ENCODE measurements around the gene VIPR1.
"Not testable (repeated sequence)": the region's sequence is repeated elsewhere in the genome, so short reads cannot be mapped to it uniquely, and the experiment has no call there.

VIPR1 gene

DNA sequence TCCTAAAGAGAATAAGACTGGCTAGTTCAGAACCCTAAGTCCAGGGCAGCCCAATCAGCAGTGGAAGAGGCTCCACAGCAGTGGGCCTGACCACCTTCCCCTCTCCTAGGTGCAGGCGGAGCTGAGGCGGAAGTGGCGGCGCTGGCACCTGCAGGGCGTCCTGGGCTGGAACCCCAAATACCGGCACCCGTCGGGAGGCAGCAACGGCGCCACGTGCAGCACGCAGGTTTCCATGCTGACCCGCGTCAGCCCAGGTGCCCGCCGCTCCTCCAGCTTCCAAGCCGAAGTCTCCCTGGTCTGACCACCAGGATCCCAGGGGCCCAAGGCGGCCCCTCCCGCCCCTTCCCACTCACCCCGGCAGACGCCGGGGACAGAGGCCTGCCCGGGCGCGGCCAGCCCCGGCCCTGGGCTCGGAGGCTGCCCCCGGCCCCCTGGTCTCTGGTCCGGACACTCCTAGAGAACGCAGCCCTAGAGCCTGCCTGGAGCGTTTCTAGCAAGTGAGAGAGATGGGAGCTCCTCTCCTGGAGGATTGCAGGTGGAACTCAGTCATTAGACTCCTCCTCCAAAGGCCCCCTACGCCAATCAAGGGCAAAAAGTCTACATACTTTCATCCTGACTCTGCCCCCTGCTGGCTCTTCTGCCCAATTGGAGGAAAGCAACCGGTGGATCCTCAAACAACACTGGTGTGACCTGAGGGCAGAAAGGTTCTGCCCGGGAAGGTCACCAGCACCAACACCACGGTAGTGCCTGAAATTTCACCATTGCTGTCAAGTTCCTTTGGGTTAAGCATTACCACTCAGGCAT is 33.7 kb downstream of the VIPR1 start:
- peak; percentile 26 for DNase-seq

DNA sequence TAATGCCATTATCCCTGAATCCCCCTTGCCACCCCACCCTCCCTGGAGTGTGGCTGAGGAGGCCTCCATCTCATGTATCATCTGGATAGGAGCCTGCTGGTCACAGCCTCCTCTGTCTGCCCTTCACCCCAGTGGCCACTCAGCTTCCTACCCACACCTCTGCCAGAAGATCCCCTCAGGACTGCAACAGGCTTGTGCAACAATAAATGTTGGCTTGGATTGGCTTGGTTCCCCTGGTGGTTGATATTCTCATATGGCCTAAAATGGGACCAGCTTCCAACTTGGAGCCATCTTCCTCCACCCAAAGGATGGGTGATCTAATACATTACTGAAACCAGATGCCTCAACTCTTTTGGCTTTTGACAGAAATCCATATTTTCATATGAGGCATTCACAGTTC is 34.9 kb downstream of the VIPR1 start:
- DNase-seq = no peak

DNA sequence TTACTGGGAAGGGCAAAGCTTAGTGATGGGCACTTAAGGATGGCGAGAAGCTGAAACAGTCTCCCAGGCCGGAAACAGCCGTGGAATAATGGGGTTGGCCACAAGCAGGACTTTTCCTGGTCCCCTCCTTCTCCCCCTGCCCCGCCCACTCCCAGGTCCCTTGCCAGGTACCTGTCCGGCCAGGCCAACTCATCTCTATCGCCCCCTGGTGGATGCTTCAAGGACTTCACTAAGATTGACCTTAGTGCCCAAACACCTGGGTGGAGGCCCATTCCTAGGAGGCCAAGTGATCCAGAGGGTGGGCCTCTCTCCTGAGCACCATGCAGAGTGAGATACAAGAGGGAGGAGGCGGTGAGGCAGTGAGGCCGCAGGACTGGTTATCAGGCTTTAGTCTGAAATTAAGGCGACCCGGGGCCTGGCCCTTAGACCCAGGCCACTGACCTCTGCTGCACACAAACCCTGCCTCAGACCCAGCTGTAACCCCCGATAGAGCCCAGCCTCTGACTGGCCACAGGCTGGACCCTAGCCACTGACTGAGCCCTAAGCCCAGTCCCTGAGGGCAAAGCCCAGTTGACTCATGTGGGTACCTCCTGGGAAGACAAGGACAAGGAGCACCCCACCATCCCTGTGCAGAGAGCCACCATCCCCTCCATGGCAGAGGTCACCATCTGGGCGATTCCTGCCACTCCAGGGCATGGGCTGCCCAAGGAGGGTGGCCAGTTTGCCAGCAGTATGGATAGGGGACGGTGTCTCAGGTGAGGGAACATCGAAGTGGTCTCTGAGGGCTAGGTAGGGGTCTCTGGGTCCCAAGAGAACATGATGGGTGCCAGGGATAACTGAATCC is 37.6 kb downstream of the VIPR1 start:
- peak; percentile 47 for DNase-seq

DNA sequence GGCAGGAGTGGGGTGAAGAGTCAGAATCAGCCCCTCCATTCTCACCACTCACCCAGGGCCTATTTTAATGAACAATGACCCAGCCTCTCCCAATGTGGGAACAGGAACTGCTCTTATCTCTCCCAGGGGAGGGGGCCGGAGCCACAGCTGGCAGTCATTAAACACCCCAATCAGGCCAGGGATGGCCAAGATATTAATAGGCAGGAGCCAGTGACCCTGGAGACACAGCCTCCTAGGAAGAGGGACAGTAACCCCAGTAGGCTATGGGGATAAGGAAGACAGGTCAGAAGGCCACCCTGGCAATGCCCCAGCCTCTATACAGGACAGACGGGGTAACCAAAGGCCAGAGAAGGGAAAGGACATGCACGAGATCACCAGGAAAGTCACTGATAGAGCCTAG is 38.6 kb downstream of the VIPR1 start:
- DNase-seq = no peak

DNA sequence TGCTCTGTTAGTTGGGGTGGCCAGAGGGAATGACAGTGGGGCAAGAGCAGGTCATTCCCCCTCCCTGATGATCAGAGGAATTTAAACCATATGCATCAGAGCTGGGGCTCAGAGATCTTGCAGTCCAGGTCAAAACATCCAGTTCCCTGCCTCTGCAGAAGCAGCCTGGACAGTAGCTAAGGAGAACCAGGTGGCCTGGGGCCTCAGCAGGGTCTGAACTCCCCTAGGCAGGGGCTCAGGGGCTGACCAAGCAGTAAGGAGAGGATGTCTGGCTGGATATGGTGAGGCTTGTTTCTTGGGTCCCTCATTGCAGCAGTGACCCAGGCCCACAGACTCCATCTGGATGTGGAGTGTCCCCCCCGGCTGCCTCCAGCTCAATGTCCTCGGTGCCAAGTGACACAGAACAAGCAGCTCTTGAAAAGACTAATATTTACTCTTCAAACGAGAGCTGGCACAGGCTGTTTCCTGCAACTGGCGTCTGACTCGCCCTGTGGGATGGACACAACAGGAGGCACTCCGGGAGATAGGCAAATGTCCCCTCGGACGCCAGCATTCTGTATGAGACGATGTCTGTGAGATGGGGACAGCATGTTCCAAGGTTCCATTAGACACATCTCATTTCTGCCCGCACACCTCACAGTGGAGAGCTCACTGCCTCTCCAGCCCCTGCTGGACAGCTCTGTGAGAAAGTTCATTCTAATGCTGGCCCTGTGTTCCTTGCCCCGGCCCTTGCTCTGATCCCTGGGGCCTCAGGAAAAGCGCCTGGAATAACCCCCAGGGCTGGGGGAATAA is 42.2 kb downstream of the VIPR1 start:
- no peak for DNase-seq

DNA sequence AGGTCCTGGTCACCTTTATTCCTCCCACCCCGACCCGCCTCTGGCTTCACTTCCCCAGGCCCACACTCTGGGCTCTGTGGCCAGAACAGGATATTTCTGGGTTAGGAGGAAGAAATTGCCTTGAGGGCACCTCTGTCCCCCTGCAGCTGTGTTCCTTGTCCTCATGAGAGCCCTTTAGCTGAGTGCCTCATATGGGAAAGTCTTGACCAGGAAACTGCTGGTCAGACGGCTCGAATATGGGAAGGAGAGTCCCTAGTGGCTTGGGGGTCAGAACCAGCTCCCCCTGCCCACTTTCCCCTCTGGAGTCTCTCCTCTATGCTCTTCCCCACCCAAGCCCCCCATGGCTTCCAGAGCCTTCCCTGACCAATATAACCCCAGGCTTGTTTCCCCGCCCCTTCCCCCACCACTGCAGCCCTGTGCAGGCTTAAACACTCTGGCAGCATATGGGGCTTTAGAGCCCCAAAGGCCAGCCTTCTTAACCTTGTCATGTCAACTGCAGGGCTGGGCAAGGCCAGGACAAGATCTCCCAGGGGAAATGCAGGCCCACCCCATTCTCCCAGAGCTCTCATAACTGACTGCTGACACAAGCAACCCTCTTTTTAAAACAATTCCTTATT is 42.9 kb downstream of the VIPR1 start:
- DNase-seq = no peak

DNA sequence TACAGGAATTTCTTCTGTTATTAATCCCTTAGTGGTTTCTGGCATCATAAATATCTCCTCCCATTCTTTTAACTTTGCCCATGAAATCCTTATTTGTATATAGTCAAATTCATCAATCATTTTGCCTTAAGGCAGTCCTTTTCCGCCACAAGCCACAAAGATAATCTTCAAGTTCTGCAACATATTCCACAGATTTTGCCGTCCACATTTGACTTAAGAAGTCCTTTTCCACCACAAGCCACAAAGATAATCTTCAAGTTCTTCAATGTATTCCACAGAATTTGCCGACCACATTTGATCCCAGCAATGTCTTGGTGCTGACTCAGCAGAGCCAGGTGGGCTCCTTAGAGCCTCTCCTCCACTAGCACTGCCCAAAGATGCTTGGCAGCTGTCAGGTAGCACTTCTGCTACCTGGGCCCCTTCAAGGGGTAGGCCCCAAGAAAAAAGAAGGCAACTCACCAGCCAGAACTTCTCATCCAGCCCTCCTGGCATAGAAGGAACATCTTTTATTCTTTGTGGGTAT is 44.3 kb downstream of the VIPR1 start:
- DNase-seq = no peak

DNA sequence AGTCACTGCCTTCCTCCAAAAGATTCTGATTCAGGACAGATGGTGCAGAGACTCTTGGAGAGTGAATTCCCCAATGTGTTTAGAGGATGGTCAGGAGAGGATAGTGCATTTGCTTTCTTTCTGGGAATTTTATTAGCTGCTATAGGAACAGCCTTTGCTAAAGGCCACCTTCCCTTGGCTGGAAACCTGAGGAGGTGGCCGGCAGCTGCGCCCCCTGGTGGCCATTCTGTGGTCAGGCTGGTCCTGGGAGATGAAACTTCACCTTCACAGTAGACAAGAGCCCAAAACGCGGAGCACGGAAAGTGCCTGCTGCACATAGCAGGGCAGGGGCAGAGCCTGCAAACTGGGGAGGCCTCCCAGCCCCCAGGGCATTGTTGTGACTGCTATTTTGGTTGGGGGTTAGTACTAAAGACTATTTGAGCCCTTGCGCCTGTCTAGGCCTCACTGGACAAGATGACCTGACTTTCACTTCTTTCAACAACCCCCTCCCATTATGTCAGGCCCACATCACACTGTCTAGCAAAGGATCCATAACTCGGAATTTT is 45.0 kb downstream of the VIPR1 start:
- DNase-seq = peak; percentile 57

DNA sequence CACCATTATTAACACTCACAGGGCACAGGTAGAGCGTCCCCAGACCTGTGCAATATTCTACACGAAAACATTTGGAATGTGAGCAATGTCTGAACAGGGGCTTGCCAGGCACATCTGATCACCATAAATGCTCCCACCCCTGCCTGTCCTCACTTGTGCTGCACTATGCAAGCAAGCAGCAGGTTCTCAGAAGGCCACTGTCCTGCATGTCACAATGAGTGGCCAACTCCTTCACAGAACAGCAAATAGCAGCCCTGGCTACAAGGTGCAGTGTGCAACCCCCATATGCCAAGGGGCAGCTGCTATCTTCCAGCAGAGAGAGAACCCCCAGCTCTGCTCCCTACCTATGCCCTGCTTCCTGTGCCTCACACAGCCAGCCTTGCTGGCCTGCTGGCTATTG is 46.7 kb downstream of the VIPR1 start:
- DNase-seq = no peak

DNA sequence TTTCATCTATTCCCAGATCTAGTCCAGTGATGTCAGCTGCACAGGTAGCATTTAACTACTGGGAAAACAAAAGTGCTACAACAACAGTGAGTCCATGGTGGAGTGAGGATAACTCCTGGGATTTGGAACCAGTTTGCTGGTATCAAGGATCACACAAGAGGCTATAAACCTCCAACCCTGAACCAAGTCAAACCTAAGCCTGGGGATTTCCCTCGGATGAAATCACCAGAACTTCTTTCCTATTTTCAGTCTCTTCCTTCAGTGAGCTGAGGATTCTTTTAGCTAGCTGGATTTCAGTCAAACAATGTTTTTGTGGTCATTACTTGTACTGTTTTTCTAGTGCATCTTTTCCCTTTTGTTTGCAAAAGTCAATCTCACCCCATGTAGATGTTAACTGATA is 47.8 kb downstream of the VIPR1 start:
- DNase-seq = no peak

DNA sequence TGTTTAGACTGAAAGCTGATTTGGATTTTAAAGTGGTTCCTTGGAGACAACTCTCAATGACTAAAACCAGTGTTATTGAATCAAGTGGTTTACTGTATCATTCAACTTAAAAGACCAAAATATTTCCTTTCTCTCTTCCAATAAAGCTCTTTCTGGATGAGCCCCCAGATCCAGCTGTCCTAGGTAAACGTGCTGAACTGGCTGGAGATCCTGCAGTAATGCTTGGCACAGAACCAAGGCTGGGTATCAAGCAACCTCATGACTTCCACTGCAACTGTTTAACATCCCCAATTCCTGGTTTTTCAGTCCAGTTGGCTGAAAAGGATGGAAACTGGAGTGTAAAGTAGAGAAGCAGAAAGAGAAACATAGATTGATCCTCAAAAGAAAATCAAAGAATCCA is 50.4 kb downstream of the VIPR1 start:
- DNase-seq = no peak

DNA sequence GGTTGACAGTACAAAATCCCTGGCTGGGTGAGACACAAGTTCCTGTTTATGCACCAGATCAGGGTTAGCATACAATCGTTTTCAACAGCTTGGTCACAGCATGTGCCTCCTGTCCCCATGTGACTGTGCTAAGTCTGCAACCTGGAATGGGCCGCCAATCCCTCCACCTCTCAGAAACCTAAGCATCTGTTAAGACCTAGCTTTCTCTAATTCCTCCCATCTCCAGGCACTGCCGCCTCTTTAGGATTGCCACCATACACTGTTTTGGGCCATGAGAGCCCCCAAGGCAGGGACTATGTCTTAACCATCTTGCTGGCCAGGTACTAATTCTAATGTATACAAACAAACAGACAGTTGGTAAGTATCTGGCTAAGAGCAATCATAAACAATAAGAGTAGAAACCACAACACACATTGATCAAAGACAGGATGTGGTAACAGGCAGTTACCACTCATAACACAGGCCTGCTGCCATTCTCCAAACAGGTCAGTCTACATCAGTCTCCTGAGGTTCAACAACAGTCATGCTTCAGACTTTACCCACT is 53.7 kb downstream of the VIPR1 start:
- peak; percentile 40 for DNase-seq

DNA sequence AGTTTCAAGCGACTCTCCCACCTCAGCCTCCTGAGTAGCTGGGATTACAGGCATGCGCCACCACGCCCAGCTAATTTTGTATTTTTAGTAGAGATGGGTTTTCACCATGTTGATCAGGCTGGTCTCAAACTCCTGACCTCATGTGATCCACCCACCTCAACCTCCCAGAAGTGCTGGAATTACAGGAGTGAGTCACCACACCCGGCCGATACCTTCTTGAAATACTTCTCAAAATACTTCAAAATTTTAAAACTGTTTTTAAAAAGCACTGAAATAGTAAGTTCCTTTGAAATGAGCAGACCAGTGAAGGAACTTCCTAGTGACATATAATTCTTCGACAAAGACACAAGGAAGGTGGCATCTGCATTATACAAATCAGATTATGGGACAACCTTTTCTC is 54.4 kb downstream of the VIPR1 start:
- DNase-seq = not testable (repeated sequence)

DNA sequence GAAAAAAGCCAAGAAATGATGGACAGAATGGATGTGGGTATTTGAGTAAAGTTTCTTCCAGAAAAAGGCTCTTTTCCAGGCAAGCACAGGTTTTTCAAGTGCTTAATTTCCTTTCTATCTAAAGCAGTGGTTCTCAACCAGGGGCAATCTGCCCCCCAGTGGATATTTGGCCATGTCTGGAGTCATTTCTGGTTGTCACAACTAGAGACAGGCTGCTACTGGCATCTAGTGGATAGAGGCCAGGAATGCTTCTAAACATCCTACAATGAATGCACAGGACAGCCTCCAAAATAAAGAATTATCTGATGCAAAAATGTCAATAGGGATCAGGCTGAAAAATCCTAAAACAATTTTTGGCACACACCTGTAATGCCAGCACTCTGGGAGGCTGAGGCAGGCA is 55.4 kb downstream of the VIPR1 start:
- DNase-seq = no peak

DNA sequence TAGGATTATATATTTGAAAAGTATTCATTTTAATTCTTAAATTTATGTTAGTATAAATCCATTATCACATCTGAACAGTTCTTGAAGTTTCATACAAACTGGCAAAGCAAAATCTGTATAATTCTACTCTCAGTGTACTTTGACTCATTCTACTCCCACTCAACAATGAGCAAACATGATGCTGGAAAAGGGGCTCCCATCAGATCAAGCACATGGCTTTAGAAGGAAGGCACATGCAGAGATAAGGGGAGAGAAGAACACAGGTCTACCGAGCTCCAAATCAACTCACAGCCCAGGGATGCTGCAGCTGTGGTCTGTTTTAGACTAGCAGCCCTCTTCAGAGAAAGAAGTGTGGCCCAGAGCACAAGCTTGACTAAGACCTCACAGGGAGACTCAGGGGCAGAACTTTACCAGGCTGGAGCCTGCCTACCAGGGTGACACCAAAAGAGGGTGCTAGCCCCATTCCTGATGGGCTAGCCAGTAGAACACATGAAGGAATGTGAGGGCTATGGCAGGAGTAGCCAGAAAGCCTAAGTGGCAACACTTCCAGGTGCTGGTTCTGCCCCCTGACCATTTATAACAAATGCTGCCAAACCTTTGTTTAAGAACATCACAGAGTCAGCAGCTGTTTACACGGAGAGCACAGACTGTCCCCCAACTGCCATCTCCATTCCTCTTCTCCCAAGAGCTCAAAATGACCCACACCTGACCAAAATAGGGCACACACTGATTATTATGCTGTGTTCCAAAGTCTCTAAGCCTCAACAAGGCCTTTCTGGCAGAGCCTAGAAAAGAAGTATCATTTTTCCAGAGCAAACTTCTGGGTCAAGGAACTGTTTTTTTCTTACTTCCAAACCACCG is 59.8 kb downstream of the VIPR1 start:
- DNase-seq = no peak

DNA sequence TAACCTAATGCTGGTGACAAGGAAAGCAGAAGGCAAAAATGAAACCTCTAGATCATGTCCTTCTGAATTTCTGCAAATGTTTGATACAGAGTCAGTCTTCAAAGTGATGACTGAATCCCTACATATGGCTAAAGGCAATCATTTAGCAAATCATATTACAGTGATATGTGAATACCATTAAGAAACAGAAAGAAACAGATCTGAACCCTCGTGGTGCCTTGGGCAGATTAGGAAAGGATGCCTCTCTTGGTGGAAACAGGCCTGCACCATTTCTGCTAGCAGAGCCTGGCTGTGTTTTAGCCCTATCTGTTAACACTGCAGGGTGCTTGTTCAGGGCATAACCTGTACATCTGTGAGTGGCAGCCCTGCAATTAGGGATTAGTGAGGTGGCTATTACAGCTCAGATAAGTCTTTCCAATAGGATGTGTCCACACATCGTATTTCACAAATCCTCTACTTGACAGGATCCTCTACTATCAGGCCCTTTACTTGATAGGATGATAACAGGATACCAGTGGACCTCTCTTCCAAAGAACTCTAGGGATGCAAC is 67.2 kb downstream of the VIPR1 start:
- DNase-seq = no peak

DNA sequence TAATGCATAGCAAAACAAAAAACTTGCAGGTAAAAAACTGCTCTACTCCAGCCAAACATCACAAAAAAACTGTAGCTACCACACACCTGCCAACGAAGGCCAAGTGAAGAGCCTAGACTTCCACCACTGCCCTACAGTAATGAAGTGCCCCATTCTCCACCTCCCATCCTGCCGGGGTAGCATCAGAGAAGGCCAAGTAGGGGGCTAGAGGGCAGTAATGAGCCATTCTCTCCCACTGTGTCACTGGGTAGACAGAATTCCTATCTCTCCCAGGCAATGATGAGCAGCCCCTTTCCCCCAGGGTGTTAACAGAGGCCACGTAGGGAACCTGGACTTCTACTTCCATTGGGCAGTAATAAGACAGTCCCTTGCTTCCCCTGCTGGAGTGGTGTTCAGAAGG is 69.8 kb downstream of the VIPR1 start:
- no peak for DNase-seq

DNA sequence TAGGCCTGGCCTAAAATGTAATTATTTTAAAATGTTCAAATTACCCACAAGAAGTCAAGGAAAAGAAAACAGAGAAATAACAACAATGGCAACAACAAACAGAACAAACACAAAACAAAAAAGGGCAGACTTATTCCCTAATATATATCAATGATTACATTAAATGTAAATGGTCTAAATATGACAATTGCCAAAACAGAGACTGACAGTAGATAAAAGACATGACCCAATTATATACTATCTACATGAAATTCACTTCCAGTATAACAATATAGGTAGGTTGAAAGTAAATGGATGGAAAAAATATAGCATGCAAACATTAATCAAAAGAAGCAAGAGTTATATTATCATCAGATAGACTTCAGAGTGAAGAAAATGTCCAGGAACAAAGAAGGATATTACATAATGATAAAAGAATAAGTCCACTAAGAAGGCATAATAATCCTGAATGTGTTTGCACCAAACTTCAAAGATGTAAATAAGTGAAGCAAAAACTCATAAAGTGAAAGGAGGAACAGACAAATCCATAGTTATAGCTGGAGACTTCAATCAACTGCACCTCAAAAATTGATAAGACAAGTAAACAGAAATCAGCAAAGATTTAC is 72.8 kb downstream of the VIPR1 start:
- no peak for DNase-seq

DNA sequence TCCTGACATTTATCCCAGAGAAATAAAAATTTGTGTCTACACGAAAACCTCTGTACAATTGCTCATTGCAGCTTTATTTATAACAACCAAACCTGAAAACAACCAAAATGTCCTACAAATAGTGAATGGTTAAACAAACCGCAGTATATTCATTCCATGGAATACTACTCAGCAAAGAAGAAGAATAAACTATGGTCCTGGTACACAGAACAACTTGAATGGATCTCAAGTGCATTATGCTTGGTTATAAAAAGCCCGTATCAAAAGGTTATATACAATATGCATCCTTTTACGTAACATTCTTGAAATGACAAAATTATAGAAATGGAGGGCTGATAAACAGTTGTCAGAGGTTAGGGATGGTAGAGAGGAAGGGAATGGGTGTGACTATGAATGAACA is 75.6 kb downstream of the VIPR1 start:
- no peak for DNase-seq

DNA sequence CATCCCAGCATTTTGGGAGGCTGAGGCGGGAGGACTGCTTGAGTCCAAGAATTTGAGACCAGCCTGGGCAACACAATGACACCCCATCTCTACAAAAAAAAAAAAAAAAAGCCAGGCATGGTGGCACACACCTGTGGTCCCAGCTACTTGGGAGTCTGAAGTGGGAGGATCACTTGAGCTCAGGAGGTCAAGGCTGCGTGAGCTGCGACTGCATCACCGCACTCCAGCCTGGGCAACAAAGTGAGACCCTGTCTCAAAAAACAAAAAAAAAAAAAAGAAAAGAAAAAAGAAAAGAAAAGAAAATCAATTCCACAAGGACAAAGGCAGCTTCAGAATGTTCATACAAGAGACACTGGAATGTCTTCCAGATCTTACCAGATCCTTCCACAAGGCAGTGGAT is 76.9 kb downstream of the VIPR1 start:
- not testable (repeated sequence) for DNase-seq

DNA sequence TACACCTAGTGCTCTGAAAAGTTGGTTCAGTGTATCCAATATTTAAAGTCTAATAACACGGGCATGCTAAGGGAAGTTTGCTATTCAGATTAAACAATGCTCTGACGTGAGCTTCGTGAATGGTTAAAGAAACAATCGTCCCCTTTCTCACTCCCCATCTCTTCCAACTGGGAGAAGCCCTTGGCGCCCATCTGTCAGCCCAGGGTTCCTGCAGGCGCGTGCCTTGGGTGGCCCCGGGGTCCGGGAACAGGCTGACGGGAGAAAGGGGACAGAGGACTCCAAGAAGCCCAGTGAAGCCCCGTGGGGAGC is 78.9 kb downstream of the VIPR1 start:
- no peak for DNase-seq

Data from stimulated activated CD4-positive, alpha-beta T cell treated with anti-CD3 and anti-CD28 coated beads, Interleukin-1b, Interleukin-23, amount 100 ng/mL, for 48 hours (primary cell).